NCI-H1694 (cell line): ENCODE results near the gene FIGNL2.
"Not testable (repeated sequence)": the region's sequence is repeated elsewhere in the genome, so short reads cannot be mapped to it uniquely, and the experiment has no call there.

Experiments used
- DNase-seq: peaks from one replicate; lab custom pipeline; 2025; lab: John Stamatoyannopoulos, UW

The FIGNL2 gene

GRCh38 chr12:51848326-51848727, at the start of gene FIGNL2:
TSS of gene FIGNL2 (minus strand) at chr12:51848718. CDS start at chr12:51822413, 26,305 bp downstream.
- no peak for DNase-seq

GRCh38 chr12:51897181-51897580, 48.7 kb upstream of the FIGNL2 start:
- no peak for DNase-seq

GRCh38 chr12:51896236-51896635, 47.7 kb upstream of the FIGNL2 start:
- no peak for DNase-seq

- no peak for DNase-seq
These were observed 47.0 kb upstream of the FIGNL2 start for GRCh38 chr12:51895378-51896135.

GRCh38 chr12:51893786-51894185, 45.3 kb upstream of the FIGNL2 start:
- DNase-seq = no peak

GRCh38 chr12:51891843-51892242, 43.3 kb upstream of the FIGNL2 start:
- DNase-seq = no peak

- DNase-seq = no peak
These were observed 42.1 kb upstream of the FIGNL2 start for GRCh38 chr12:51890511-51891171.

- DNase-seq = no peak
These were observed 41.6 kb upstream of the FIGNL2 start for GRCh38 chr12:51890133-51890464.

- DNase-seq = no peak
These were observed 41.0 kb upstream of the FIGNL2 start for GRCh38 chr12:51889216-51890132.

GRCh38 chr12:51888316-51889215, 40.0 kb upstream of the FIGNL2 start:
- DNase-seq = no peak

- no peak for DNase-seq
These were observed 39.2 kb upstream of the FIGNL2 start, which contains the start of gene ANKRD33 for GRCh38 chr12:51887476-51888315. TSS of gene ANKRD33 (plus strand) at chr12:51888103. CDS start at chr12:51888187, 84 bp downstream.

- no peak for DNase-seq
These were observed 37.6 kb upstream of the FIGNL2 start for GRCh38 chr12:51886021-51886710.

GRCh38 chr12:51885294-51886020, 36.9 kb upstream of the FIGNL2 start:
- DNase-seq = not testable (repeated sequence)

- no peak for DNase-seq
These were observed 36.2 kb upstream of the FIGNL2 start for GRCh38 chr12:51884676-51885229.

- DNase-seq = no peak
These were observed 35.6 kb upstream of the FIGNL2 start for GRCh38 chr12:51883998-51884675.

- DNase-seq = no peak
These were observed 34.8 kb upstream of the FIGNL2 start for GRCh38 chr12:51883295-51883694.

GRCh38 chr12:51879102-51879501, 30.6 kb upstream of the FIGNL2 start:
- no peak for DNase-seq

- DNase-seq = no peak
These were observed 26.0 kb upstream of the FIGNL2 start for GRCh38 chr12:51874486-51874885.
